OCI-LY3 (cell line): ENCODE measurements around the gene DGCR6L.

Source experiments
- H2AFZ ChIP-seq: fragments of 200-600, 300-600 bp; shearing (Covaris generic); 2 replicates; pipeline ENCODE4 v1.6.0; 2014; ENCODE audit warnings: antibody characterized with exemption, low read depth, low read length
- H3K27ac ChIP-seq: fragments of 200-600, 300-600 bp; sonication (generic); 2 replicates; pipeline ENCODE4 v1.5.1; 2014; ENCODE audit warnings: mild to moderate bottlenecking, low read length, moderate library complexity, mixed read lengths
- H3K27me3 ChIP-seq: fragments of 200-600, 300-600 bp; sonication (generic); 2 replicates; pipeline ENCODE4 v1.6.1; 2014; ENCODE audit warnings: low read depth, low read length, mixed read lengths
- H3K36me3 ChIP-seq: fragments of 200-600, 300-600 bp; sonication (generic); replicated peaks from 2 replicates; pipeline ENCODE3; 2014; ENCODE audit warnings: low read depth, low read length, mixed read lengths
- H3K4me1 ChIP-seq: fragments of 300-600, 200-600 bp; sonication (generic); 2 replicates; pipeline ENCODE4 v1.6.1; 2014; ENCODE audit warnings: low read length, mixed read lengths
- H3K4me2 ChIP-seq: fragments of 200-600, 300-600 bp; sonication (generic); 2 replicates; pipeline ENCODE4 v1.6.1; 2014; ENCODE audit warnings: low read length, mixed read lengths
- H3K4me3 ChIP-seq: fragments of 300-600, 200-600 bp; sonication (generic); 2 replicates; pipeline ENCODE4 v1.5.1; 2014; ENCODE audit warnings: antibody characterized with exemption, mild to moderate bottlenecking, low read length, moderate library complexity
- H3K79me2 ChIP-seq: fragments of 300-600, 200-600 bp; shearing (Covaris generic); 2 replicates; pipeline ENCODE4 v1.6.1; 2014; ENCODE audit warnings: mild to moderate bottlenecking, low read length, mixed read lengths
- H3K9ac ChIP-seq: fragments of 300-600, 200-600 bp; shearing (Covaris generic); 2 replicates; pipeline ENCODE4 v1.6.0; 2014; ENCODE audit warnings: mild to moderate bottlenecking, low read length, moderate library complexity
- H3K9me3 ChIP-seq: fragments of 200-600, 300-600 bp; shearing (Covaris generic); 2 replicates; pipeline ENCODE4 v1.6.1; 2014; ENCODE audit warnings: low read length, mixed read lengths; ENCODE audit not compliant: insufficient read depth
- H4K20me1 ChIP-seq: fragments of 200-600, 300-600 bp; sonication (generic); 2 replicates; pipeline ENCODE4 v1.6.1; 2016; ENCODE audit warnings: low read length, mixed read lengths; ENCODE audit not compliant: insufficient read depth
- EZH2phosphoT487 ChIP-seq: fragments of 200-600 bp; shearing (Covaris generic); IDR thresholded peaks from 2 replicates; pipeline ENCODE4 v1.6.1; 2018; ENCODE audit warnings: antibody characterized with exemption, mixed run types, low read depth
- TF ChIP-seq, protein P1 (sequence below): fragments of 200-600, 300-600 bp; sonication (generic); IDR thresholded peaks from 2 replicates; pipeline ENCODE4 v1.5.1; 2014; ENCODE audit warnings: antibody characterized with exemption, low read length, low read depth

DGCR6L gene

DNA sequence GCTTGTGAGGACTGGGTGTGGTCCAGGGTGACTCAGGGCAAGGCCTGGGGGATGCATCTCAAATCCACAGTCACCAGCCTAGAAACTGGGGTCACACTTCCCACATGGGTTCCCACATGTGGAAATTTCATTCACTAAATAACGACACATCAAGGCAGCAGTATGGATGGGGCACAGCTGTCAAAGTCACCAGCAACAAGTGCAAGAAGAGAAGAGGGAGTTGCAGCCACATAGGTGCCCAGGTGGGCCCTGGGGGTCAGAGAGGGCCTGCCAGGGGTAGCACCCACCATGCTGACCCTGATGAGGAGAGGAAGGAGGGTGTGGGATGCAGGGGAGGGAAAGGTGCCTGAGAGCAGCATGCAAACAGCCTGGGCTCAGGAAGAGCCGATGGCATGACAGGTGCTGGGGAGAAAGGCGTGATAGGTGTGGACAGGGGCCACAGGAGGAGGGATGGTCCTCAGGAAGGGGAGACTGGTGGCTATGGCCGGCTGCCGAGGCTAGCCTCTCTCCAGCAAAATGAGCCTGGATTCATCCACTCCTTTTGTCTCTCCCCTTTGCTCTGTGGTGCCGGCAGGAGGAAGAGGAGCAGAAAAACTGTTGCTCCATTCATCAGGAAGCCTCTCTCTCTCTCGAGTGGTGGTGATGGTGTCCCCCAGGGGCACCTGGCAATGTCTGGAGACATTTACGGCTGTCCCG, 22.3 kb downstream of the DGCR6L start:
- Histone ChIP-seq H3K27me3 (peaks cover 10% of the 10 kb centered on the region; the same call in 1 of the 2 replicates), H3K4me2 (no peak overlapping the region), H3K4me1 (no peaks in the 10 kb centered on the region), H3K27ac (no peak overlapping the region), H3K79me2 (no peaks in the 10 kb centered on the region), H3K9me3 (no peaks in the 10 kb centered on the region), H3K9ac (no peak overlapping the region), H3K36me3 (no peaks in the 10 kb centered on the region), H2AFZ (no peak overlapping the region), H3K4me3 (no peak overlapping the region), H4K20me1 (no peaks in the 10 kb centered on the region)
- TF ChIP-seq EZH2phosphoT487, result no peak
- TF ChIP-seq, protein P1, sequence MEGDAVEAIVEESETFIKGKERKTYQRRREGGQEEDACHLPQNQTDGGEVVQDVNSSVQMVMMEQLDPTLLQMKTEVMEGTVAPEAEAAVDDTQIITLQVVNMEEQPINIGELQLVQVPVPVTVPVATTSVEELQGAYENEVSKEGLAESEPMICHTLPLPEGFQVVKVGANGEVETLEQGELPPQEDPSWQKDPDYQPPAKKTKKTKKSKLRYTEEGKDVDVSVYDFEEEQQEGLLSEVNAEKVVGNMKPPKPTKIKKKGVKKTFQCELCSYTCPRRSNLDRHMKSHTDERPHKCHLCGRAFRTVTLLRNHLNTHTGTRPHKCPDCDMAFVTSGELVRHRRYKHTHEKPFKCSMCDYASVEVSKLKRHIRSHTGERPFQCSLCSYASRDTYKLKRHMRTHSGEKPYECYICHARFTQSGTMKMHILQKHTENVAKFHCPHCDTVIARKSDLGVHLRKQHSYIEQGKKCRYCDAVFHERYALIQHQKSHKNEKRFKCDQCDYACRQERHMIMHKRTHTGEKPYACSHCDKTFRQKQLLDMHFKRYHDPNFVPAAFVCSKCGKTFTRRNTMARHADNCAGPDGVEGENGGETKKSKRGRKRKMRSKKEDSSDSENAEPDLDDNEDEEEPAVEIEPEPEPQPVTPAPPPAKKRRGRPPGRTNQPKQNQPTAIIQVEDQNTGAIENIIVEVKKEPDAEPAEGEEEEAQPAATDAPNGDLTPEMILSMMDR, result no peak

DNA sequence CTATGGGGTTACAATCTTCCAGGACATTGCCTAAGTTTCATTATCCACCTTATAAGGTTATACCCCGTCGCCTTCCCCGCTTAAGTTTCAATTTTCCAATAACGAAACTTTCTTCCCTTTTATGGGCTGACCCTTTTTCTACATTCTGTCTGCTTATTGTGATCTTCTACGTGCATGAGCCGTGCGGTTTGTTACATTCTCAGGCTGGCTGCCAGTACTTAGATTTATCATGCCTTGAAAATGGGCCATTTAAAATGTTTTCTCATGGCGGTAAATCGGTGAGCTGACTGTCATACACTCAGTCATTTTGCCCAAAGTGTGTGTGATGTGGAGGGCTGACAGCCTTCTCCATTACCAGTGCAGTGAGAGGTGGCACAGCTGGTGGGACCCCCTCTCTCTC, 23.3 kb downstream of the DGCR6L start:
- H3K4me3 ChIP-seq, result no peak overlapping the region
- no peaks in the 10 kb centered on the region for H3K79me2 ChIP-seq
- no peak overlapping the region for H2AFZ ChIP-seq
- no peak overlapping the region for H3K27ac ChIP-seq
- TF ChIP-seq, protein P1, result no peak
- no peak for TF ChIP-seq EZH2phosphoT487
- peaks cover 14% of the 10 kb centered on the region; the same call in 1 of the 2 replicates for H3K27me3 ChIP-seq
- no peaks in the 10 kb centered on the region for H3K9me3 ChIP-seq
- no peaks in the 10 kb centered on the region for H4K20me1 ChIP-seq
- no peak overlapping the region for H3K9ac ChIP-seq
- H3K36me3 ChIP-seq, result no peaks in the 10 kb centered on the region
- H3K4me2 ChIP-seq, result no peak overlapping the region
- H3K4me1 ChIP-seq, result no peaks in the 10 kb centered on the region

DNA sequence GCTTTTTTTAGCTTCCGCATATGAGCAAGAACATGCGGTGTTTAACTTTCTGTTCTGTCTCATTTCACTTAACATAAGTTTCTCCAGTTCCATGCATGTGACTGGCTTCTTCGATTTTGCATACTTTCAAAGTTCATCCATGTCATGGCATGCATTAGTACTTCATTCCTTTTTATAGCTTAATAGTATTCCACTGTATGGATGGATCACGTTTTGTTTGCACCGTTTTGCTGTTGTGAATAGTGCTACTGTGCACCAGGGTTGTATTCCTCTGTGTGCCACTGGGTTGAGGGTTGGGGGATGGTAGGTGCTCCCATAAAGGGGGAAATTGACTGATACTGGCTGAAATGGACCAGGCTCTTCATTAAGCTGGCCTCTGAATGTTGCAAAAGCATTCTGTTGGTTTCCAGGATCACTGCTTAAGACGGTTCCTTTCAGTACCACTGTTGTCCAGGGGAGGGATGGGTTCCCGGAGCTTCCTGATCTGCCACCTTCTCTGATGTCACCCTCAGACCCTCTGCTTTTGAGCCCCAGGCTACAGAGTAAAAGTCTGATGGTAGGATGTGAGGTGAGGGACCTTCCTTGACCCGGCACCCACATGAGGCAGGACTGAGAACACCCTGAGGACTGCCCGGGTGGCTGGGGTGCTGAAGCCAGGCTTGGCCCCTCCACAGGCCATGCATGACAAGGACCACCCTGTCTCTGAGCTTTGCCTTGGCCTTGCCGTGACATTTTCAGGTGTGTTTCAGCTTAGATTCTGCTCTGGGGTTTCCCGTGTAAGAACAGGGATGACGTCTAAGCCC, 24.4 kb downstream of the DGCR6L start:
- TF ChIP-seq, protein P1, result no peak
- TF ChIP-seq EZH2phosphoT487, result no peak
- H3K27me3 ChIP-seq, result peaks cover 14% of the 10 kb centered on the region

DNA sequence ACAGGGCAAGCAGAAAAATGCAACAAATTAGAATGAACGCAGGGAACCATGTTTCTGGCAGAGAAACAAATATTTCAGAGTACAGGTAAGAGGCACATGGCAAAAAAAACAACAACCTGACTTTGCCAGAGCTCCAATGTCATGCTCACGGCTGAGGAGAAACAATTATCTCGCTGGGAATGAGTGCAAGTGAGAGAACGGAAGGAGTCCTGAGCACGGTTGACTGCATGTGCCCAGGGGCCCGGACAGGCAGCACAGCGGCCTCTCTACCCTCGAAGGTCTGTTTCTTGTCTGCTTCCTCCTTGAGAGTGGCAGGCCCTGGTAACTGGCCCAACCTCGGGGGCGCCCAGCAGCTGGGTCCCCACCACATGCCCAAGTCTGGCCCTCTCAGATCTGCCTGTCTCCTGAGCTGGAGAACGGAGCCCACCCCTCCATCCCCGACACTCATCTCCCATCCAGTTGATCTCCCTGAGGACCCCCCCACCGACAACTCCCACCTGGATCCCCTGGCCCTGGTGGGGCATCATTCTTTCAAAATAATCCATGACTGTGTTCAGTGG, 27.1 kb downstream of the DGCR6L start:
- Histone ChIP-seq H3K4me1 (no peaks in the 10 kb centered on the region), H3K79me2 (no peaks in the 10 kb centered on the region), H3K9me3 (no peaks in the 10 kb centered on the region), H4K20me1 (no peaks in the 10 kb centered on the region), H3K4me3 (no peak overlapping the region), H3K27ac (no peak overlapping the region), H2AFZ (no peak overlapping the region), H3K9ac (no peak overlapping the region), H3K36me3 (no peaks in the 10 kb centered on the region), H3K4me2 (no peak overlapping the region), H3K27me3 (peaks cover 23% of the 10 kb centered on the region)
- TF ChIP-seq, protein P1, result no peak
- no peak for TF ChIP-seq EZH2phosphoT487

More for the DNA sequence above, 24.4 kb downstream of the DGCR6L start:
- H3K9me3 ChIP-seq, result no peaks in the 10 kb centered on the region
- H3K4me1 ChIP-seq, result no peaks in the 10 kb centered on the region
- H3K4me2 ChIP-seq, result no peak overlapping the region
- H3K9ac ChIP-seq, result no peak overlapping the region
- no peaks in the 10 kb centered on the region for H3K36me3 ChIP-seq
- no peak overlapping the region for H2AFZ ChIP-seq
- H3K27ac ChIP-seq, result no peak overlapping the region
- no peaks in the 10 kb centered on the region for H3K79me2 ChIP-seq
- H4K20me1 ChIP-seq, result no peaks in the 10 kb centered on the region
- H3K4me3 ChIP-seq, result no peak overlapping the region
